NT2/D1 (cell line): Measurements from ENCODE around the gene NUP50.

ENCODE experiments used
- DNase-seq: peaks from one replicate; pipeline ENCODE4 v3.0.0-alpha.2; 2011; ENCODE audit warnings: low read depth, low spot score
- H3K27me3 ChIP-seq: 2 replicates; pipeline ENCODE4 v1.6.0; 2011; ENCODE audit warnings: mild to moderate bottlenecking; ENCODE audit not compliant: insufficient read length, insufficient read depth
- H3K36me3 ChIP-seq: 2 replicates; pipeline ENCODE4 v1.6.1; 2011; ENCODE audit warnings: mild to moderate bottlenecking, low read length, mixed read lengths; ENCODE audit not compliant: insufficient read depth, insufficient read length
- H3K4me1 ChIP-seq: 2 replicates; pipeline ENCODE4 v1.5.1; 2011; ENCODE audit not compliant: insufficient read depth, insufficient read length
- H3K4me3 ChIP-seq: 2 replicates; pipeline ENCODE4 v1.5.1; 2011; ENCODE audit warnings: low read depth; ENCODE audit not compliant: insufficient read length
- H3K9ac ChIP-seq: 2 replicates; pipeline ENCODE4 v1.6.0; 2011; ENCODE audit warnings: low read depth; ENCODE audit not compliant: insufficient read length
- H3K9me3 ChIP-seq: 2 replicates; pipeline ENCODE4 v1.5.1; 2011; ENCODE audit warnings: mild to moderate bottlenecking, low read length; ENCODE audit not compliant: insufficient read depth
- SUZ12 ChIP-seq: IDR thresholded peaks from 2 replicates; pipeline ENCODE4 v1.6.1; 2011; ENCODE audit not compliant: insufficient read length, insufficient read depth; ENCODE audit errors: extremely low read depth
- YY1 ChIP-seq: IDR thresholded peaks from 2 replicates; pipeline ENCODE4 v1.6.1; 2011; ENCODE audit not compliant: insufficient read length, insufficient read depth
- ZNF274 ChIP-seq: IDR thresholded peaks from 2 replicates; pipeline ENCODE4 v1.6.1; 2011; ENCODE audit warnings: mild to moderate bottlenecking, low read depth, low read length

NUP50 gene

DNA sequence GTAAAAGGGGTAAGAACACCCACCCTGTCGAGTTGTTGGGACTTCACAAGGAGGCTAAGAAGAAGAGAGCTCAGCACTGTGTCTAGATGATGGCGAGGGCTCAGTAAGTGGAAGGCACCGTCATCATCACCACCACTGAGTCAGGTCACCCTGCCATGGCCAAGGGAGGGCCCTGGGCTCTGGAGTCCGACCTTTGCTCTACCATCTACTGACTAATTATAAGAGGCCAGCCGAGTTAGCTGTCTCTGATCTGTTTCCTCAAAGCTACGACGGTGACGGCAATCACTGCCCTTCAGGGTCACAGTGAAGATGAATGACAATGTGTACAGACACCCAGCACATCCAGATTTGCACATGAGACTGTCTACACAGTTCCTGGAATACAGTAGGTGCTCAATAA lies 47.7 kb downstream of the NUP50 start:
- Histone ChIP-seq H3K27me3 (no peaks in the 10 kb centered on the region), H3K9ac (peak overlapping the region; percentile 6), H3K36me3 (peaks cover 44% of the 10 kb centered on the region), H3K4me1 (peaks cover 23% of the 10 kb centered on the region), H3K4me3 (no peak overlapping the region), H3K9me3 (no peaks in the 10 kb centered on the region)
- TF ChIP-seq SUZ12 (no peak), YY1 (no peak), ZNF274 (no peak)
- no peak for DNase-seq

DNA sequence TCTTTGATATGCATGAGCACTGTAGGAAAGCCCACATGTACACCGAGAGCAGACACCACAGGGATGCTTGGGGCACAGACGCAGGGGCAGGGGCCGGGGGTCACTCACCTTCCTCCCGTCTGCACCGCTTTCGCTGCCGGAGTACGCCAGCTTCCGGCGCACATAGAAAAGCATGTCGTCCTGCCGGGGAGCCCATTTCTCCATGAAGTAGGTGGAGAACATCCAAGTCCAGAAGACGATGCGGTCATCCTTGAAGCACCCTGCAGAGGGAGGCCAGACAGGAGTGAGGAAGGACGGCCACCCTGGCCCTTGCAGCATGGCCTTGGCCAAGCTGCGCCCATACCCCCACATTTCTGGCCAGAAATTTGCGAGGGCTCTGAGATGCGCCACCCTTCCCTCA lies 48.1 kb downstream of the NUP50 start:
- peak overlapping the region; percentile 64 for H3K9ac ChIP-seq
- no peak for TF ChIP-seq ZNF274
- TF ChIP-seq YY1: no peak
- no peak for TF ChIP-seq SUZ12
- peaks cover 23% of the 10 kb centered on the region for H3K4me1 ChIP-seq
- no peaks in the 10 kb centered on the region for H3K27me3 ChIP-seq
- peak overlapping the region; percentile 5 for H3K4me3 ChIP-seq
- DNase-seq: no peak
- H3K36me3 ChIP-seq: peaks cover 44% of the 10 kb centered on the region
- H3K9me3 ChIP-seq: no peaks in the 10 kb centered on the region

DNA sequence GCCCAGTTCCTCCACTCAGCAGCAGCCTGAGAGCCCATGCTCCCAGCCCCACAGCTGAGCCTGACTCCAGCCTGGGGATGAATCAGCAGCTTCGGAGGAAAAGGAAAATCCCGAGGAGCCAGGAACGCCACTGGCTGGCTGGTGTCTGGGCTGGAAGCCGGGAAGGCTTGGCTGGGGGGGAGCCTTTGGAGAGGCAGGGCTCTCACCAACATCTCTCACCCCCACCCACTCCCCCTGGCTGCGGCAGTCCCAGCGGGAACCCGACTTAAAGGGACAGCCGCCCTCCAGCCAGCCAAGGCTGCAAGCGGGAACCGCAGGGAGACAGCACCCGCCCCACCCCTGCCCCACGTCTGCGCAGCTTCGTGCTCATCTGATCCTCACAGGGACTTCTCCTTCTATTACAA lies 48.6 kb downstream of the NUP50 start:
- TF ChIP-seq SUZ12 (no peak), ZNF274 (no peak), YY1 (no peak)
- Histone ChIP-seq H3K9ac (peak overlapping the region; percentile 64), H3K4me3 (peak overlapping the region; percentile 5), H3K36me3 (peaks cover 44% of the 10 kb centered on the region), H3K27me3 (no peaks in the 10 kb centered on the region), H3K9me3 (no peaks in the 10 kb centered on the region), H3K4me1 (peaks cover 23% of the 10 kb centered on the region)
- DNase-seq: no peak

DNA sequence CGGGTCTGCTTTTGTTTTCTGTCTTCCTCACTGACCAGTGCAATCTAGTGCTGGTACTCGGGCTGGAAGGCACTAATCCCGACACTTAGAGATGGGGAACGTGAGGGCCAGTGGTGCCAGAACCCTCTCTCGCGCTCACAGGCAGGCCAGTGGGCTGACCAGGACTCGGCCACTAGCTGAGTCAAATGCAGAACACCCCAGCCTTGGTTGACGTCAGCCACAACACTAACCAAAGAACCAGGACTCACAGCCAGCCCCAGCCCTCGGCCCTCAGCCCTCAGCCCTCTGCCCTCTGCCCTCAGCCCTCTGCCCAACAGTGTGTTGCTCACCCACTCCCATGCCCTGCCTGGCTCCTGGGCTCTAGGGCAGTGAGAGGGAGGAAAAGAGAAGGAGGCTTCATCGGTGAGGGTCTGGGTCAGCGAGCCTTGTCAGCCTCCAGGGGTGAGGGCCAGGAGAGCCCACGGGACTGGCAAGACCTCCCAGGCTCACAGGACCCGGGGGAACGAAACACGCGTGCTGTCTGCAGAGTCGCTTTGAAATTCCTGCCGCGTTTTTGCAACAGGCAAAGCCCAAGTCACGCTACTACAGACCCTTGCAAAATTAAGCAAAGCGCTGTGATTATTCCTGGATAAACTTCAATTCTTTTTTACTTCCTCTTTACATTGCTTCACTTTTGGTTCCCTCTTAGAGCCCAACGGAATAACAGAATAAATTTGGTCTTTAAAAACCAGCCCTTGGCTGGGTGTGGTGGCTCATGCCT lies 49.4 kb downstream of the NUP50 start:
- Histone ChIP-seq H3K4me3 (no peak overlapping the region), H3K36me3 (peaks cover 37% of the 10 kb centered on the region), H3K9me3 (no peaks in the 10 kb centered on the region), H3K4me1 (peaks cover 23% of the 10 kb centered on the region), H3K9ac (peak overlapping the region; percentile 15), H3K27me3 (no peaks in the 10 kb centered on the region)
- no peak for DNase-seq
- TF ChIP-seq YY1 (no peak), SUZ12 (no peak), ZNF274 (no peak)

DNA sequence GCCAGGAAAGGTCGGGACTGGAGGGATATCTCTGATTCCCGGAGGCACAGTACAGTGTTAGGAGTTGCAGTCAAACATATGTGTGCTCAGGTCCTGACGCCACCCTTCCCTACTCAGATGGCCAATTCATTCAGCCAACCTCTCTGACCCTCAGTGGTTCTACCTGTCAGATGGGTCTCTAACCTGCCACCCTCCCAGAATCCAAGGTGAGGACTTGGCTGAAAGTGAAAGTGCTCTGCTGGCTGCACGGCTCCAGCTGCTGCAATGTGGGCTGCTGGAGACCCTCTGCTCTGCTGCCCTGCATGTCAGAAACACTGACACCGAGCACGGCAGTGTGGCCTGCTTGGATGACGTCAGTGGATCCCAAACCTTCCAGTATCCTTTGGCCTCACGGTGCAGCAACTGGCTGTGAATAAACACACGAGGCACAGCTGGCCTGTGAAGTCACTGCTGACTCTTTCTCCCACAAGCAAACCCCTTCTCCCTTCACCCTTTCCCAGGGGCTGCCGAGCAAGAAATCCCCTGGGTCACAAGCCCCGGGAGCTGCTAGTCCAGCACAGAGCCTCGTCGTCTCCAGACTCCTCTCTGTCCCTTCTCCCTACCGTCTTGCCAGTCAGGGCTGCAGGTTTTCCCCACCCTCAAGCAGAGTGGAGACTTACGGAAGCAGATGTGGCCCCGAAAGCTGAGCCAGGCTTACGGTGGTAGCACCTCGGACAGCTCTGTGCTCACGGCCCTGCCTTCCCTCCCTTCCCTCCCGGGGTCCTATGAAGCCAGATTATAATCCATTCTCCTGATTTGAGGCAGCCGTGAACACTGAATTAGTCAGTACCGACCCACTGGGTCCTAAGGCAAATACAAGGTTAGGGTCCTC lies 52.6 kb downstream of the NUP50 start:
- Histone ChIP-seq H3K4me1 (peaks cover 17% of the 10 kb centered on the region), H3K9ac (no peak overlapping the region), H3K9me3 (no peaks in the 10 kb centered on the region), H3K27me3 (no peaks in the 10 kb centered on the region), H3K4me3 (no peak overlapping the region), H3K36me3 (peaks cover 8% of the 10 kb centered on the region)
- no peak for DNase-seq
- TF ChIP-seq ZNF274: no peak
- TF ChIP-seq SUZ12: no peak
- no peak for TF ChIP-seq YY1

DNA sequence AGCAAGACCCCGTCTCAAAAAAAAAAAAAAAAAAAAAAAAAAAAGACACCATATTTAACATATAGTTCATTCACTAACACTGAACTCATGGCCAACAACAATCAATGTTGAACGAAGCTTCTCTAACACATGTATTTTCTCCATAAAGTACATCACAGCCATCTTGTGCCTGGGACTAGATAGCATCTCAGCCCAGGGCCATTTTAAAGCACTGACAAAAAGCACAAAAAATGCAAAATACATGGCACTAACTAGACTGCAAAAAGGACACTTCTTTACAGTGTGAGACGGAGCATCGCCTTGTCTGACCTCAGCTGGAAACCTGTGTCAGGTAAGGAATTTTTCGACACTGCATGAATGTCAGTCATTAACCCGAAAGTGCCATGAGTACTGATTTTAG lies 53.6 kb downstream of the NUP50 start:
- Histone ChIP-seq H3K27me3 (no peaks in the 10 kb centered on the region), H3K36me3 (peaks cover 3% of the 10 kb centered on the region), H3K4me1 (peaks cover 10% of the 10 kb centered on the region), H3K4me3 (no peak overlapping the region), H3K9ac (no peak overlapping the region), H3K9me3 (no peaks in the 10 kb centered on the region)
- no peak for TF ChIP-seq SUZ12
- no peak for TF ChIP-seq YY1
- TF ChIP-seq ZNF274: no peak
- no peak for DNase-seq

DNA sequence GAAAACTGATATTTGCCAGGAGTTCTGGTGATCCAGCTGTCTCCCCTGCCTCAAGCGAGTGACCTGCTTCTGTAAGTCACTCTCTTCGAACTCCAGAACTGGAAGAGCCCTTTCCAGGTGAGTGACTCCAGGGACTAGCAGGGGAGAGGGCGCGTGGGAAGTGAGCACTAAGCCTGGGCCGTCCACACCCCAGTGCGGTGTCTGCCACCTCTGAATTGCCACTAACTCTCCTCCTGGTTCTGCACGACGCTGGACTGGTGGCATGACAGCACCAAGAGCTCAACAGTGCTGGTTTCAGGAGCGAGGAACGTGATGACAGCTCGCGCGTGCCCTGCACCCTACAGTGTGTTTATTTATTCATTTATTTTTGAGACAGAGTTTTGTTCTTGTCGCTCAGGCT lies 54.1 kb downstream of the NUP50 start:
- H3K27me3 ChIP-seq: no peaks in the 10 kb centered on the region
- H3K9me3 ChIP-seq: no peaks in the 10 kb centered on the region
- no peak overlapping the region for H3K9ac ChIP-seq
- H3K36me3 ChIP-seq: peaks cover 3% of the 10 kb centered on the region
- no peak overlapping the region for H3K4me3 ChIP-seq
- no peak for DNase-seq
- no peak for TF ChIP-seq YY1
- TF ChIP-seq SUZ12: no peak
- TF ChIP-seq ZNF274: no peak
- peaks cover 8% of the 10 kb centered on the region for H3K4me1 ChIP-seq
